Stimulated activated CD4-positive, alpha-beta T cell treated with anti-CD3 and anti-CD28 coated beads, Interleukin-1b, Interleukin-23, amount 100 ng/mL, for 48 hours (primary cell): Measurements from ENCODE around the gene SCYGR5.

ENCODE experiments used
- DNase-seq: peaks from one replicate; pipeline ENCODE4 v3.0.0-alpha.2; 2020

Gene SCYGR5

GRCh38 chr2:227674485-227674884 lies 7.9 kb downstream of the SCYGR5 start:
- no peak for DNase-seq

- no peak for DNase-seq
Observed at GRCh38 chr2:227677928-227678327, 11.3 kb downstream of the SCYGR5 start.

GRCh38 chr2:227684258-227684657 lies 17.7 kb downstream of the SCYGR5 start:
- DNase-seq: no peak

GRCh38 chr2:227687189-227687588 lies 20.6 kb downstream of the SCYGR5 start:
- DNase-seq: no peak

GRCh38 chr2:227696990-227697679 lies 30.5 kb downstream of the SCYGR5 start:
- DNase-seq: no peak

- no peak for DNase-seq
Observed at GRCh38 chr2:227701556-227701955, 35.0 kb downstream of the SCYGR5 start.

- DNase-seq: no peak
Observed at GRCh38 chr2:227703280-227703732, 36.7 kb downstream of the SCYGR5 start.

- no peak for DNase-seq
Observed at GRCh38 chr2:227703961-227704360, 37.4 kb downstream of the SCYGR5 start.

GRCh38 chr2:227706859-227707258 lies 40.3 kb downstream of the SCYGR5 start:
- no peak for DNase-seq

GRCh38 chr2:227707390-227707789 lies 40.8 kb downstream of the SCYGR5 start:
- no peak for DNase-seq

GRCh38 chr2:227710986-227711385 lies 44.4 kb downstream of the SCYGR5 start:
- no peak for DNase-seq

- no peak for DNase-seq
Observed at GRCh38 chr2:227713291-227713690, 46.7 kb downstream of the SCYGR5 start.

- DNase-seq: no peak
Observed at GRCh38 chr2:227716501-227716900, 49.9 kb downstream of the SCYGR5 start.
